ENCODE results near the gene FOXC1.

DNA sequence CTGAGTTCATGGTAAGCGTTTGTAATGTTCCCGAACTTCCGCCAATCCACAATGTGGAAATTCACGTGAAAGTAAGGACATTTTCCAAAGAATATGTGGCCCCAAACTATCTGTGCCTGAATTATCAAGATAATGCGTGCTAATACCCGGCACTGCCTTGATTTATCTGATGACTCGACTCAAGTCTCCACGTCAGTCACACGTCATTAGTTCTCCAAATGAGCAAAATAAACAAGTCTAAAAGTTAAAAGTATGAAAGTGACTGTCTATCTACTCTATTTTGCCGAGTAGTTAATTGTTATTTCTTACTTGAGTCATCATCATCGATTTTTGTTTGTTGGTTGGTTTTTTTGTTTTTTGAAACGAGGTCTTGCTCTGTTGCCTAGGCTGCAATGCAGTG lies 21.7 kb upstream of the FOXC1 start:
- no peak for TF ChIP-seq CTCF (IDR thresholded peaks at IDR 0.05; ENCODE audit: borderline replicate concordance, extremely low read depth, low read length, poor library complexity, severe bottlenecking)
- no peak for TF ChIP-seq EZH2 (IDR thresholded peaks at IDR 0.05; ENCODE audit: borderline replicate concordance, low read depth, low read length, severe bottlenecking)
